ENCODE data around the gene FNIP2. TPM values are rescaled to one million over a fixed set of nuclear protein-coding genes. Genes with fewer than 3 reads are reported as not detected.
A peak's percentile ranks its signal among the peaks of the same experiment; 100 is the strongest.

The FNIP2 gene
- total and polyA plus RNA-seq, 11 donors, result 14.5 to 87.4 (median 40.9) TPM

GRCh38 chr4:158766434-158767044 lies 2.3 kb upstream of the FNIP2 start:
- no peaks in the 10 kb centered on the region for H3K27me3 ChIP-seq

GRCh38 chr4:158767451-158767850 lies 1.4 kb upstream of the FNIP2 start:
- DNase-seq, result no peak
- ATAC-seq, result no peak
- H3K36me3 ChIP-seq, result no peaks in the 10 kb centered on the region
- H3K27me3 ChIP-seq, result no peaks in the 10 kb centered on the region
- peak overlapping the region in 5 of 12 donors; percentile 0 to 94 (median 88) for H3K27ac ChIP-seq
- TF ChIP-seq CTCF (IDR thresholded peaks at IDR 0.05) (no peak), POLR2A (IDR thresholded peaks at IDR 0.05) (no peak)
- H3K4me3 ChIP-seq, result no peak overlapping the region
- peaks cover 7 to 48% (median 32%) of the 10 kb centered on the region in 12 donors for H3K4me1 ChIP-seq
- no peaks in the 10 kb centered on the region for H3K9me3 ChIP-seq
- WGBS, 4 donors, result 37 to 42% (median 40%) methylated on average over 2 of the region's 2 CpGs
- intact Hi-C loops (cut with DNase I), result loop anchor here in 8 of 10 donors (5.0 kb wide), 9 partner anchors 35 to 95 kb away; partner anchors contain the start of genes C4orf46 (in 1 of the 8), ETFDH (in 1 of the 8) and PPID (in 1 of the 8)

More at GRCh38 chr4:158766434-158767044, 2.3 kb upstream of the FNIP2 start:
- no peak overlapping the region for H3K4me3 ChIP-seq
- H3K36me3 ChIP-seq, result no peaks in the 10 kb centered on the region
- TF ChIP-seq POLR2A (IDR thresholded peaks at IDR 0.05), result no peak
- no peak for TF ChIP-seq CTCF (IDR thresholded peaks at IDR 0.05)
- WGBS, 4 donors, result 63 to 69% (median 66%) methylated on average over 6 of the region's 6 CpGs
- H3K4me1 ChIP-seq, result peaks cover 3 to 39% (median 23%) of the 10 kb centered on the region in 12 donors
- intact Hi-C loops (cut with DNase I), result loop anchor here in 8 of 10 donors (5.0 kb wide), 9 partner anchors 34 to 94 kb away; partner anchors contain the start of genes C4orf46 (in 1 of the 8), ETFDH (in 1 of the 8) and PPID (in 1 of the 8)
- ATAC-seq (no peak), DNase-seq (no peak)
- peak overlapping the region in 5 of 12 donors; percentile 0 to 46 (median 22) for H3K27ac ChIP-seq
- no peaks in the 10 kb centered on the region for H3K9me3 ChIP-seq

GRCh38 chr4:158769175-158769921 lies 522 bp downstream of the FNIP2 start:
- 0 to 1% (median 1%) methylated on average over 15 to 49 of the region's 49 CpGs for WGBS, 4 donors
- Histone ChIP-seq H3K27me3 (no peaks in the 10 kb centered on the region), H3K36me3 (no peaks in the 10 kb centered on the region), H3K9me3 (no peaks in the 10 kb centered on the region), H3K27ac (peak overlapping the region; percentile 70 to 95 (median 91)), H3K4me1 (peaks cover 7 to 64% (median 43%) of the 10 kb centered on the region in 12 donors), H3K4me3 (peak overlapping the region; percentile 70 to 97 (median 92))
- DNase-seq (peak; percentile 41 to 82 (median 49)), ATAC-seq (peak; percentile 13 to 56 (median 48))
- intact Hi-C loops (cut with DNase I), result loop anchor here in 8 of 10 donors (2.0 to 5.0 kb wide), 12 partner anchors 37 to 97 kb away; partner anchors contain the start of genes C4orf46 (in 1 of the 8), ETFDH (in 1 of the 8) and PPID (in 1 of the 8)
- no peak for TF ChIP-seq CTCF (IDR thresholded peaks at IDR 0.05)
- TF ChIP-seq POLR2A (IDR thresholded peaks at IDR 0.05), result no peak

- Histone ChIP-seq H3K4me3 (peak overlapping the region in 9 of 12 donors; percentile 80 to 97 (median 94)), H3K27me3 (no peaks in the 10 kb centered on the region), H3K4me1 (peaks cover 14 to 78% (median 56%) of the 10 kb centered on the region in 12 donors), H3K27ac (peak overlapping the region in 8 of 12 donors; percentile 24 to 91 (median 38)), H3K9me3 (no peaks in the 10 kb centered on the region), H3K36me3 (no peaks in the 10 kb centered on the region)
- DNase-seq (no peak), ATAC-seq (no peak)
- intact Hi-C loops (cut with DNase I), result loop anchor here in 8 of 10 donors (5.0 to 10.0 kb wide), 5 partner anchors 42 to 82 kb away; no protein-coding TSS in a partner anchor
- 40 to 49% (median 46%) methylated on average over 5 of the region's 5 CpGs for WGBS, 4 donors
- no peak for TF ChIP-seq POLR2A (IDR thresholded peaks at IDR 0.05)
- TF ChIP-seq CTCF (IDR thresholded peaks at IDR 0.05), result no peak
Measured at GRCh38 chr4:158770671-158771070, 1.8 kb downstream of the FNIP2 start.

Data from heart left ventricle (tissue), 16 donors.